GM04504 (cell line): ENCODE data around the gene OR2A2.
"Not testable (repeated sequence)": the region's sequence is repeated elsewhere in the genome, so short reads cannot be mapped to it uniquely, and the experiment has no call there.

Experiments
- DNase-seq: peaks from one replicate; pipeline ENCODE4 v3.0.0-alpha.2; 2012; ENCODE audit warnings: low read depth

The OR2A2 gene, protein sequence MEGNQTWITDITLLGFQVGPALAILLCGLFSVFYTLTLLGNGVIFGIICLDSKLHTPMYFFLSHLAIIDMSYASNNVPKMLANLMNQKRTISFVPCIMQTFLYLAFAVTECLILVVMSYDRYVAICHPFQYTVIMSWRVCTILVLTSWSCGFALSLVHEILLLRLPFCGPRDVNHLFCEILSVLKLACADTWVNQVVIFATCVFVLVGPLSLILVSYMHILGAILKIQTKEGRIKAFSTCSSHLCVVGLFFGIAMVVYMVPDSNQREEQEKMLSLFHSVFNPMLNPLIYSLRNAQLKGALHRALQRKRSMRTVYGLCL

DNA sequence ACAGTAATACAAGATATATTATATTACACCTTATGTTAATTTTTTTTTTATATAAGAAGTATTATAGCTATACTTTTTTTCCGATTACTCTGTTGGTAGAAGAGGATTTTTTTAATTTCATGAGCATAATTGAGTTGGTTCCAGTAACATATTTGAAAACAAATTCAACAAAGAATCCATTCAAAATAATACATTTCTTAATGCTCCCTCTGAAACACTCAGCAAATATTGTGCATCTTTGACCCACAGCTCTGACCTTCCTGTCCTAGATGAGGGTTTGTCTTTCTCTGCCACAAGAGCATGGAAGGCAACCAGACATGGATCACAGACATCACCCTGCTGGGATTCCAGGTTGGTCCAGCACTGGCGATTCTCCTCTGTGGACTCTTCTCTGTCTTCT lies at the start of gene OR2A2:
Gene OR2A2, plus strand, starts transcription at position 301 of the 400 bp plus-strand sequence. Its CDS starts 0 bp downstream, at position 301.
- no peak for DNase-seq

DNA sequence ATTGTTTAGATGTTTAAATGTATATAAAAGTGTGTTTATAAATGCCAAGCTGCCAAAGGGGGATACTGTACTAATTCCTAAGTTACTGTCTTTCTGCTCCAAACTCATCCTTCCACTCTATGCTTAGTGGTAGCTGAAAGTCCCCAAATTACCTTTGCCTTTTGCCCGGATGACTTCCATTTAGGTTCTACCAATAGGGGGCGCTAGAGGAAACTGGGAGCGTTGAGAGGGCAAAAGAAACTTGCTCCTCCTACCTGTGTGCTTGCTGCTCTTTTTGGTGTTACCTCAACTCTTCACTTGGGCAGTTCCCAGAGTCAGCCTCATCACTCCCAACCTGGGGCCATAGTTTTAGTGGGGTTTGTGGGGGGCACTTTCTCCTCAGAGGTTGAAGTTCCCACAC lies 45.7 kb upstream of the OR2A2 start:
- no peak for DNase-seq

DNA sequence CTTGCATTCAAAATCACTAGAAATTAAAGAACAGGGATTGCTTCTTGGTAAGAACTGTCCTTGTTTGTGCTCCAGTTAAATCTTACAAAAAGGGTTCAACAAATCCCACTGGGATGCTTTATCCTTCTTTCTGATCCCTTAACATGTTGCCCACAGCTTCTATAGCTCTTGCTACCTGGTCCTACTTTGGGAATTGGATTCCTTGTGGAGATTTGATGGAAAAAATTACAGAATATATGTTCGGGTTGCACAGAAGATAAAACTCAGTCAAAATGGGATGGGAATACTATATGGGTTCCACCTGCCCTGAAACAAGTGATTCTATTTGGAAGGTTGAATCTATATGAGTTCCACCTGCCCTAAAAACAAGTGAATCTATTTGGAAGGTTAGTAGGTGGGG lies 39.9 kb upstream of the OR2A2 start, which contains the start of gene OR2A25:
Gene OR2A25, plus strand, starts transcription at position 301 of the 400 bp plus-strand sequence. CDS start 4,409 bp downstream, outside the sequence.
- no peak for DNase-seq

DNA sequence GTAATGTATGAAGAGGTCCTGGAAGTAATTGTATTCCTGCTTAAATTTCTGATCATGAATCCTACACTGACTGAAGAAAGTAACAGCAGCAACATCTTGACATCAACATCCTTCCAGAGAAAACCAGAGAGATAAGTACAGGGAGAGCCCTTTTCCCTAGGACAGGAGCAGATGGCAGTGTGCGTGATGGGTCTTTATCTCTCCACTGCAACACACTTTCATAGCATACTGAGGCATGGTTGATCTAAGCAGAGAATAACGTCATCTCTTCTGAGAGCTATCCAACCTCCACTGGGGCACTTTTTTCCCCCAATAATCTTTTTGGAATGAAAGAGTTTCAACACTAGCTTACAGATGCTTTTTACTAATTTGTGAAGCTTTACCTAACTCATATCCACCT lies 39.4 kb upstream of the OR2A2 start:
- no peak for DNase-seq

DNA sequence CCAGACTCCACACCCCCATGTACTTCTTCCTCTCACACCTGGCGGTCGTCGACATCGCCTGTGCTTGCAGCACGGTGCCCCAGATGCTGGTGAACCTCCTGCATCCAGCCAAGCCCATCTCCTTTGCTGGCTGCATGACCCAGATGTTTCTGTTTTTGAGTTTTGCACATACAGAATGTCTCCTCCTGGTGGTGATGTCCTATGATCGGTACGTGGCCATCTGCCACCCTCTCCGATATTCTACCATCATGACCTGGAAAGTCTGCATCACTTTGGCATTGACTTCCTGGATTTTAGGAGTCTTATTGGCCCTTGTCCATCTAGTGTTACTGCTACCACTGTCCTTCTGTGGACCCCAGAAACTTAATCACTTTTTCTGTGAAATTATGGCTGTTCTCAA lies 35.0 kb upstream of the OR2A2 start:
- DNase-seq: no peak

DNA sequence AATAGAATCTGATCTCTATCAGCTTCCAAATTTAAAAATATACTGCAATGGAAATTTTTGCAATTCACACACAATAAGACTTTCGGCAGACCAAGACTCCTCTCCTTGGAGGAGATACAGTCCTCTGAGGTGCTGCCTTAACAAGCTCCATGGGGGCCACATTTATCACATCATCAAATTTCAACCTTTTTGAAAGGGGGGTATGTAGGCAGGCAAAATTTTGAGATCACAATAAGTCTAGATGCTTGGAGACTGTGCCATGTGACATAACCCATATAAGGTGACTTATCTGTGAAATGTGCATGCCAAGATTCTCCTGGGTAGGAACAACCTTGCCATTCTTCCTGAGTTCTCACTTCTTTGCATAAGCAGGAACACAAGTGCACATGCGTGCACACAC lies 23.4 kb upstream of the OR2A2 start, which contains the start of gene OR2A12:
Gene OR2A12, plus strand, starts transcription at position 301 of the 400 bp plus-strand sequence. CDS start 8,830 bp downstream, outside the sequence.
- no peak for DNase-seq

DNA sequence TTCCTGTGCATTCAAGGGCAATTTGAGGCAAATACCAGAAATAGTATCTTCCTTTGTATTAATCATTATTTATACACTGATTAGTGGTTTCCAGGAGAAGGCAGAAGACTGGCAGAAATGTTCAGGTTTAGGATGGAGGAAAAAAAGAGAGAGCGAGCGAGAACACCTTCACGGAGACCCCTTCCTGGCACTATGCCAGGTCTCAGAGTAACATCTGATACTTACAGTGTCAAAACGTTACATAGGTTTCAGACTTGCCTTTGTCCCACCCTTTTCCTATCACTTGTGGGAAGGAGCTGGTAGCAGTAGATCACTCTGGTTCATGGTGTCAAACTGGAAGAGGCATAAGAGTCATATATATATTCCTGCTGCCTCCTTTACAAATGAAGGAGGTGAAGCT lies 22.7 kb upstream of the OR2A2 start:
- DNase-seq: no peak

DNA sequence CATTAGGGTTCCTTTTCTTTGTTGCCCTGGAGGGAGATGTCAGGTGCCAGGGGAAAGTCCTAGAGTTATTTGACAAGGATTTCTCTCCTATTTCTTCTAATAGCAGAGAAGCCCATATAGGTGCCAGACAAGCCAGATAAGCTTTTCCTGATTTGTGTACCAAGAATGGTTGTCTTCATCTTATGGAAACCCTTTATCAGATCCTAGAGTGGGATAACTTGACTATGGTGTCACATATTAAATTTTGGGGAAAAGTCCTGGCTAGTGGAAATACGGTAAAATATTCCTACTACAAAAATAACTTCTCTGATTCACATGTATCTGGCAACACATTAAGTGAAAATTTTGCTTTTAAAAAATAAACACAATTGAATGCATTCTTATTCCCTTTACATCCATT lies 22.2 kb upstream of the OR2A2 start:
- DNase-seq: no peak

DNA sequence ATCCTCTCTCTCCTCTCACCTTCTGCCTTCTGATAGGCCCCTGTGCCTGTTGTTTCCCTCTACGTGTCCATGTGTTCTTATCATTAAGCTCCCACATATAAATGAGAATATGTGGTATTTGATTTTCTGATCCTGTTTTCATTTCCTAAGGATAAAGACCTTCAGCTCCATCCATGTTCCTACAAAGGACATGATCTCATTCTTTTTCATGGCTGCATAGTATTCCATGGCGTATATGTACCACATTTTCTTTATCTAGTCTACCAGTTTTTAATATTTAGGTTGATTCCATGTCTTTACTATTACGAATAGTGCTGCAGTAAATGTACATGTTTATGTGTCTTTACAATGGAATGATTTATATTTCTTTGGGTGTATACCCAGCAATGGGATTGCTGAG lies 18.7 kb upstream of the OR2A2 start:
- no peak for DNase-seq

DNA sequence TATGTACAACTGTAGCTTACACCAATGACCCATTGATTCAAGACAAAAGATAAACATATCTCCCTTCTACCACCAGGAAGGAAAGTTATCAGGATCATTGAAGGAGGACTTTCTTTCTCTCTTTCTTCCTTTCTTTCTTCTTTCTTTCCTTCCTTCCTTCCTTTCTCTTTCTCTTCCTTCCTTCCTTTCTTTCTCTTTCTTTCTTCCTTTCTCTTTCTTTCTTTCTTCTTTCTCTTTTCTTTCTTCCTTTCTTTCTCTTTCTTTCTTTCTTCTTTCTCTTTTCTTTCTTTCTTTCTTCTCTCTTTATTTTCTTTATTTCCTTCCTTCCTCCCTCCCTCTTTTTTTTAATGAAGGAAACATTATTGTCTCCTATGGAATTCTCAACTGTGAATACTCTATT lies 10.6 kb upstream of the OR2A2 start:
- DNase-seq: no peak

DNA sequence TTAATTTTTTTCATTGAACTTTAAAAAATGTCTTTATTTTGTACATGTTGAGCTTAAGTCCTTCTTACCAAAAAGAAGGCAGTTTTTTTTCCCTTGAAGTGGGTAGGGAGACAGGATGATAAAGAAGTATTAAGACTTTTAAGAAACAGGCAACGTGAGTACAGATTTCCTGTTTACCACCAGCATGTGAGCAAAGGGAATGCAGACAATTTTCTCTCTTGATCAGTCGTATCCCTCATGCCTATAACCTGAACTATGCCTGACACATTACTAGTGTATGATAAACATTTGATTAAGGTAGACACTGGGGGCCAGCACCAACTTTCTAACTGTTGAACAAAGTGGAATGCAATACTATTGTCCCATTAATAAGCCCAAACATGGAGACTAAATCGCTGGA lies 8.8 kb upstream of the OR2A2 start:
- DNase-seq: no peak

DNA sequence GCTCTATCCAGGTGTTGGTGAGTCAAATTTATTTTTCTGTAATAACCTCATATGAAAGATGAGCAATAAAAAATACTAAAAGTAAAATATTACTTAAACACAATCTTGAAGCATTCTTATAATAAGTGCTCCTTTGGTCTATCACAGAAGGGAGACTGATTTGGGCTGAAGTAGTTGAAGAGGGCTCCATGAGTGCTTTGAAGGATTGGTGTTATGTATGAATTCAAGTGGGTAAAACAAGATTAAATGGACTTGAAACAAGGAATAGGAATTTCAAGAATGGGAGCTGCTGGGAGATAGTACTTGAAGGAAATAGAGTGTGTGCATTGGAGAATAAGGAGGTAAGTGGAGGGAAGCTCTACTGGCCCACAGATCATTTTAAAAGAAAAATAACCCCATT lies 7.3 kb upstream of the OR2A2 start:
- no peak for DNase-seq

DNA sequence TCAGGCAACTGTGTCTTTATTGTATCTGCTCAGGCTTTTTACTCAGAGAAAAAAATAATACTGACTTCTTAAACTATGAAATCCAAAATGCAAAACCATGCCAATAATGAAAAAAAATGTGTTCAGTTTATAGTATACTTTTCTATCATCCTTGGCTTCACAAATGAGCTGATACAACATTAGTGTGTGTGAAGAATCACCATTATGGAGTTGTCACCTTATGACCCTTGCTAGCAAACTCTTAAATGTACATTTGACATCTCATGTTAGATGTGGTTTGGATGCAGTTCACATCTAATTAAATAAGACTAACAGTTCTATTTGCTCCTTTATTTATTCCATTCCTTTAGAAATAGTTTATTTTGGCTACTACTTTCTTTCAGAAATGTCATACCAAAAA lies 4.2 kb upstream of the OR2A2 start:
- no peak for DNase-seq

DNA sequence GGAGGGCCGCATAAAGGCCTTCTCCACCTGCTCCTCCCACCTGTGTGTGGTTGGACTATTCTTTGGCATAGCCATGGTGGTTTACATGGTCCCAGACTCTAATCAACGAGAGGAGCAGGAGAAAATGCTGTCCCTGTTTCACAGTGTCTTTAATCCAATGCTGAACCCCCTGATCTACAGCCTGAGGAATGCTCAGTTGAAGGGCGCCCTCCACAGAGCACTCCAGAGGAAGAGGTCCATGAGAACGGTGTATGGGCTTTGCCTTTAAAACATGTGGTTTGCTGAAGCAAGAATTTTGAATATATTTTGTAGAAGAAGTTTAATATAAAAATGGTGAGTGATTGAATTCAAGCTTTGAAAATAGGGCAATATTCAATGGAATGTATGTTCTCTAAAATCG lies 889 bp downstream of the OR2A2 start:
- no peak for DNase-seq

DNA sequence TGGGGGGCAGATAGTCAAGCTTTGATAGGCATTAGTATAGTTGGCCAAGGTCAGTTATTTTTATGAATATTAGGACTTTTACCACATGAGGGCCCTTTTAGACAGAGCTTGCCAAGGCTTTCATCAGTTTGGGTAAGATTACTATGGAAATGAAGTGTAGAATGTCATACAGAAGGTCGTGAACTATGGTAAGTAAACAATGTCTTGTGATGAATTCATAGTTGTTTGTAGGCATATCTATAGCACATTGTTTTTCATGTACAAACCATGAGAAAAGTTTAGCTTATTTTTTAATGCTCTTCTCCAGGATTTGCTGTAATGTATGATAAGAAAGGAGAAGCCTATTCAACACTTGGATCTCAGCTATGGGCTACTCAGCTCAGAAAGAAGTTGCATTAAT lies 4.3 kb downstream of the OR2A2 start:
- DNase-seq: no peak

DNA sequence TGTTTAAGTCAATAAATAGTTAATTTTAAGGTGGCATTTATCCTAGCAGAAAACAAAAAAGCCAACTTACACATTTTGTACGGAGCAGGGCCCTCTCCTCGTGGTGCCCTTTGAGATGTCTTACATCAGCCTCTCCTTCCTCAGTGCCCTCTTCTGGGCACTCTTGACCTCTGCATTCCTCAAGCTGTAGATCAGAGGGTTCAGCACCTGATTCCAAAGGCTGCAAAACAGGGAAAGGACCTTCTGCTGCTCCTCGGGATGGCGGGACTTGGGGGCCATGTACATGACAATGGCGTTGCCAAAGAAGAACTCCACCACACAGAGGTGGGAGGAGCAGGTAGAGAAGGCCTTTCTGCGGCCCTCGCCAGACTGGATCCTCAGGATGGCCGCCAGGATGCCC lies 9.0 kb downstream of the OR2A2 start:
- DNase-seq: no peak

DNA sequence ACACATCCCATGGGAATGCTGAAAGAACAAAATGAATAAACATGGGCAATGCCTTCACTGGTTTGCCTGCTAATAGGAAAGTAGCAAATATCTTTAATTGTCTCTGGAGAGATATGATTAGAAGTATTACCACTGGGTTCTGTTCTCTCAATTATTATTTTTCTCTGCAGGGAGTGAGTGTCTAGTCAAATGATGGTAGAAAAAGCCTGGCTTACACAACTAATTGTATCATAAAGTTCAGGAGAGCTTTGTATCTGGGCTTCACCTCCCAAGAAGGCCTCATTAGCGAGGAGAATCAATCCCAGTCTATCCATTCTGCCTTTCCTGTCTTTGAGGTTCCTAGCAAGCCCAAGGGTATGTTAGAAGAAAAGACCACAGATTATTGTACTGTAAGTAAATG lies 13.5 kb downstream of the OR2A2 start, which contains the start of gene OR2A14:
Gene OR2A14, plus strand, starts transcription at position 301 of the 400 bp plus-strand sequence. CDS start 5,937 bp downstream, outside the sequence.
- DNase-seq: no peak

DNA sequence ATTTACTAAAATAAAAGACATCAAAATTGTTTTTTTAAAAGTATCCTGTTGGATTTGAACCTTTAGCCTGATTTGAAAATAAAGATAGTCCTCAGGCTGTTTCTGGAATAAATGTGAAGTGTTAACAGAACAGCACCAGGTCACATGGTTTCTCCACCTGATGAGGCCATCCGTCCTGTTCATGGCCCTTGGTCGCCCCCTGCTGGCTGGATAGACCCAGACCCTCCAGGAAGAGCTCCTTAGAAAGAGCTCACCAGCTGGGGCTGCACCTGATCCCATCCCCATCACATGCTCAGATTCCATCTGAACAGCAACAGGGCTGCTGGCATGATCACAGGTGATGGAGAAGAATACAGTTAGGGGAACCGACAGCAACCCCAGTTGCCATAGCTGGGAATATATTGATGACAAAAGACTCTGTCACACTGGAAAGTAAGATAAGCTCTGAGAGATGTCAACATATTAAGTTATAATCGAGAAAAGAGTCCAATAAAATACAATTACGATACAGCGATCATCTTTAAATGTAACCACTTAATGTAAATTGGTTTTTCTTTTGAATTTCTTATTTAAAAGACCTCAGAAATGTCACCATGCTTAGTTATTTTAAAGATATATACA lies 18.4 kb downstream of the OR2A2 start:
- peak; percentile 29 for DNase-seq

DNA sequence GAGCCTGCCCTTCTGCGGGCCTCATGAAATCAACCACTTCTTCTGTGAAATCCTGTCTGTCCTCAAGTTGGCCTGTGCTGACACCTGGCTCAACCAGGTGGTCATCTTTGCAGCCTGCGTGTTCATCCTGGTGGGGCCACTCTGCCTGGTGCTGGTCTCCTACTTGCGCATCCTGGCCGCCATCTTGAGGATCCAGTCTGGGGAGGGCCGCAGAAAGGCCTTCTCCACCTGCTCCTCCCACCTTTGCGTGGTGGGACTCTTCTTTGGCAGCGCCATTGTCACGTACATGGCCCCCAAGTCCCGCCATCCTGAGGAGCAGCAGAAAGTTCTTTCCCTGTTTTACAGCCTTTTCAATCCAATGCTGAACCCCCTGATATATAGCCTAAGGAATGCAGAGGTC lies 20.2 kb downstream of the OR2A2 start:
- DNase-seq: not testable (repeated sequence)

DNA sequence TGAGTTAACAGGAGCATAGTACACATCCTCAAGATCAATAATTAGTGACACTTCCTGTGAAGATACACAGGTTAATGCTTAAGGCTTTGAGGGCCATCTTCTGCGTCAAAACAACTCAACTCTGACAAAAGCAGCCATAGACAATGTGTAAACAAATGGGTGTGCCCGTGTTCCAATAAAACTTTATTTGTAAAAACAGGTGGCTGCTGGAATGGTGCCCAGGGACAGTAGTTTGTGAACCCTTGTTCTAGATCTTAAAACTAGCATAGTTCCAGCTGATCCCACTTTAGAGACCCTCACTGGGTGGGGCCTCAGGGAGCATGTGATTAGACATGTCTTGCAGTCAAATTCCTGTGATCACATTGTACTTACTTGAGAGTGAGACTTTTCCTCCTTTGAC lies 21.3 kb downstream of the OR2A2 start:
- no peak for DNase-seq

DNA sequence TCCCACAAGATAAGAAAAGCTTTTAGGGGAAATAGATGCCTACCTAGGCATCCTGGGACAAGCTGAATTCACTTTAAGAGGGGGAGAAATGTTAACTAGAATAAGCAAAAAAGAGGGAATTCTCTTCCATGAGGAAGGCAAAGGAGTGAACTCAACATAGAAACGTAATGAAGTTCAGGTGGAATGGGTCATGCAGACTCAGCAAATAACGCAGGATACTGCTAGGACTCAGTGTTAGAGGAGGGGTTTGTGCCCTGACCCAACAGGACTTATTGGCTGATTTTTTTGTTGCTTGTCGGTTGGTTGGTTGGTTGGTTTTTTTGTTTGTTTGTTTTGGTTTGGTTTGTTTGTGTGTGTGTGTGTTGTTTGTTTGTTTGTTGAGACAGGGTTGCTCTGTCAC lies 22.9 kb downstream of the OR2A2 start:
- no peak for DNase-seq

DNA sequence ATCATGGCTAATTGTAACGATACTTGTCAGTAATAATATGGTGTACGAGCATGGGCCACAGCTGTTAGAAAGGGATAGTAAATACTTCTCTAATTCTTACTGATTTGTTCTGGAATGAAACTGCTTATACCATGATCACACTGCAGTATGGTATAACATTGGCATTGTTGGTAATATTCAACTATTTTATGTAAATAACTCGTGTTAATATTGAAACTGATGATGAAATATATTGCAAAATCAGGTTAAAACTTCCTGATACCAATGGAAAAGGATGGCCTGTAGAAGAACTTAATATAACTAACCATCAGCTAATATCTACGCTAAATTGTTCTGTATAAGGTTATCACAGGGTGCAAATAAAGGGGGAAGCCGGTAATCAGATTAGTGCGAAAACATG lies 23.9 kb downstream of the OR2A2 start:
- no peak for DNase-seq

DNA sequence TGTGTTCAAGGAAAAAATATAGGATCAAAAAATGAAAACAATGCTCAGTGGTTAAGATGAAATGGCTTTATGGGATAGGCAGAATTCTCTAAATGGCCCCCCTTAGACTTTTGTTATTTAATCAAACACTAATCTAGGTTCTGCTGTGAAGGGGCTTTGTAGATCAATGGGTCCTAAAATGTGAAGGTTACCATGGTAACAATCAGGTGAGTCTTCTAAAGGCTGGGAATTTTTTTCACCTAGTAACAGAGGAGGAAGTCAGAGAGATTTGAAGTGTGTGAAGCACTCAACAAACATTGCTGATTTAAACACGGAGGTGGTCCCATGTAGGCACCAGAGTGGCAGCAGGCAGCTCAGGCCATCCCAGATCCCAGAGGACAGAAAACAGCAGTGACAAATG lies 24.7 kb downstream of the OR2A2 start:
- DNase-seq: no peak

DNA sequence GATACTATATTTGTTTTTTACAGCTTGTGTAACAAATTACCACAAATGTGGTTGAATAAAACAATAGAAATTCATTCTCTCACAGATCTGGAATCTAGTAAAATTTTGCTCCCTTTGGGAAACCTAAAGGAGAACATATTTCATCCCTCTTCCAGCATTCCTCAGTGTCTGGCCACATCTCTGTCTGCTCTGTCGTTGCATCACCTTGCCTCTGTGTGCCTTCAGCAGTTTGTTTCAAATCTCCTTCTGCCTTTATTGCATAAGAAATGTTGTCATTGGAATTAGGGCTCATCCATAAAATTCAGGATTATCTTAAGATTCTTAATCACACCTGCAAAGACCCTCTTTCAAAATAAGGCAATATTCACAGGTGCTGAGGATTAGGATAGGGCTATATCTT lies 28.1 kb downstream of the OR2A2 start:
- no peak for DNase-seq
